ENCODE data around the gene DPP4.

Gene DPP4

GRCh38 chr2:162086904-162087303 lies 12.9 kb upstream of the DPP4 start:
- DNase-seq (ENCODE audit: low spot score) = no peak
- in situ Hi-C loops (cut with MboI; ENCODE audit: low sequenced_read_pairs, unreplicated experiment) = no loop called here
- TF ChIP-seq, protein P1, sequence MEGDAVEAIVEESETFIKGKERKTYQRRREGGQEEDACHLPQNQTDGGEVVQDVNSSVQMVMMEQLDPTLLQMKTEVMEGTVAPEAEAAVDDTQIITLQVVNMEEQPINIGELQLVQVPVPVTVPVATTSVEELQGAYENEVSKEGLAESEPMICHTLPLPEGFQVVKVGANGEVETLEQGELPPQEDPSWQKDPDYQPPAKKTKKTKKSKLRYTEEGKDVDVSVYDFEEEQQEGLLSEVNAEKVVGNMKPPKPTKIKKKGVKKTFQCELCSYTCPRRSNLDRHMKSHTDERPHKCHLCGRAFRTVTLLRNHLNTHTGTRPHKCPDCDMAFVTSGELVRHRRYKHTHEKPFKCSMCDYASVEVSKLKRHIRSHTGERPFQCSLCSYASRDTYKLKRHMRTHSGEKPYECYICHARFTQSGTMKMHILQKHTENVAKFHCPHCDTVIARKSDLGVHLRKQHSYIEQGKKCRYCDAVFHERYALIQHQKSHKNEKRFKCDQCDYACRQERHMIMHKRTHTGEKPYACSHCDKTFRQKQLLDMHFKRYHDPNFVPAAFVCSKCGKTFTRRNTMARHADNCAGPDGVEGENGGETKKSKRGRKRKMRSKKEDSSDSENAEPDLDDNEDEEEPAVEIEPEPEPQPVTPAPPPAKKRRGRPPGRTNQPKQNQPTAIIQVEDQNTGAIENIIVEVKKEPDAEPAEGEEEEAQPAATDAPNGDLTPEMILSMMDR (IDR thresholded peaks at IDR 0.05; ENCODE audit: borderline replicate concordance, control extremely low read depth, extremely low read depth, insufficient read depth, missing control alignments) = no peak

GRCh38 chr2:162085090-162085891 lies 11.3 kb upstream of the DPP4 start:
- in situ Hi-C loops (cut with MboI; ENCODE audit: low sequenced_read_pairs, unreplicated experiment) = no loop called here
- no peak for DNase-seq (ENCODE audit: low spot score)
- TF ChIP-seq, protein P1 (IDR thresholded peaks at IDR 0.05; ENCODE audit: borderline replicate concordance, control extremely low read depth, extremely low read depth, insufficient read depth, missing control alignments) = no peak

DNA sequence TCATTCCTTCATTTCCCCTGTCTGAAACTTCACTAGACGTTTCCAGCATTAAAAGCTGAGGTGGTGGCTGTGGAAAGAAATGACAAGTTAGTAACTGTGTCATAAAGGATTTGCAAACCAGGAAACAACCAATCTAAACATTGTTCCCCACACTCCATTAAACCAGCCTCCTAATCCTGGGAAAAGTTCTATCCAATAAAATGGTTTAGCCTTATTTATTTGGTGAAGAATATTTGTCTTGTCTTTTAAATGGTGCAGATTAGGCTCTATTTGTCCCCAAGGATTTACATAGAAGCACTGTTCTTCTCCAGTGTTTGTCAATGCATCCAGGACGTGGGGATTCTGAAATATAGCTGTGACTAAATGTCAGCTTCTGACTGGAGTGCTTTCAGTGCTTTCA lies 10.5 kb upstream of the DPP4 start:
- in situ Hi-C loops (cut with MboI; ENCODE audit: low sequenced_read_pairs, unreplicated experiment) = no loop called here
- no peak for DNase-seq (ENCODE audit: low spot score)
- TF ChIP-seq, protein P1 (IDR thresholded peaks at IDR 0.05; ENCODE audit: borderline replicate concordance, control extremely low read depth, extremely low read depth, insufficient read depth, missing control alignments) = no peak

DNA sequence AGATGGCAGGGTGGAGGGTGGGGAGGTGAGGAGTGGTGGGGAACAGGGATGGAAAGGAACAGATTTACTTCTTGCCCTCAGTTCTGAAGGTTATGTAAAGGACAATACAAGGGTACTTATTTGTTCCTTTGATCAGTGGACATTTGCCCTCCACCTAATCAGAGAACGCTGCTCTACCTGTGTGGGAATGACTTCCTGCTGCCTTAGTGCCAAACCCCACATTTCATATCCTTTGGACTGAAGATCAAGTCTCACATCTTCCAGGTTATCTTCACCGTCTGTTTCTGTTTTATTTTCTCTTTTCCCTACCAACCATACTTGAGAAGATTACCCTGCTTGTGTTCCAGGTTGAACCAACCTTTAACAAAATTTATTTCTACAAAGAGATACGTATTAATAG lies 8.7 kb upstream of the DPP4 start:
- in situ Hi-C loops (cut with MboI; ENCODE audit: low sequenced_read_pairs, unreplicated experiment) = no loop called here
- TF ChIP-seq, protein P1 (IDR thresholded peaks at IDR 0.05; ENCODE audit: borderline replicate concordance, control extremely low read depth, extremely low read depth, insufficient read depth, missing control alignments) = no peak
- DNase-seq (ENCODE audit: low spot score) = no peak

DNA sequence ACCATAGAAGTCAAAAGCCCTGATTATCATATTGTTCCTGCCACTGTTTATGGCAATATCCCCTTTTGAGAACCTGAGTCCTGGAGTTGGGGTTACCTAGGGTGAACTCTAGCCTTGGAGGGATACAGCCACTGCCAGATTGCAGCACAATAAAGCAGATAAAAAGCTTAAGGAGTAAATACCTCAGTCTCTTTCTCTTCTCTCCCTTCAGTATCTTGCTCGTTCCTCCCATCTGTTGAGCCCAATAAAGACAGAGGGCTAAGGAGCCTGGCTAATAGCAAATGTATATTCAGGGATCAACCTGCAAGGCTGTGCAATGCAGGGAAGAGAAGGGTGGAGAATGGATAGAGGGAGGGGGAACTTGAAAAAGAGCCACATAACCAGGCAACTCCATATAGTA lies 8.0 kb upstream of the DPP4 start:
- TF ChIP-seq, protein P1 (IDR thresholded peaks at IDR 0.05; ENCODE audit: borderline replicate concordance, control extremely low read depth, extremely low read depth, insufficient read depth, missing control alignments) = no peak
- in situ Hi-C loops (cut with MboI; ENCODE audit: low sequenced_read_pairs, unreplicated experiment) = no loop called here
- DNase-seq (ENCODE audit: low spot score) = no peak

DNA sequence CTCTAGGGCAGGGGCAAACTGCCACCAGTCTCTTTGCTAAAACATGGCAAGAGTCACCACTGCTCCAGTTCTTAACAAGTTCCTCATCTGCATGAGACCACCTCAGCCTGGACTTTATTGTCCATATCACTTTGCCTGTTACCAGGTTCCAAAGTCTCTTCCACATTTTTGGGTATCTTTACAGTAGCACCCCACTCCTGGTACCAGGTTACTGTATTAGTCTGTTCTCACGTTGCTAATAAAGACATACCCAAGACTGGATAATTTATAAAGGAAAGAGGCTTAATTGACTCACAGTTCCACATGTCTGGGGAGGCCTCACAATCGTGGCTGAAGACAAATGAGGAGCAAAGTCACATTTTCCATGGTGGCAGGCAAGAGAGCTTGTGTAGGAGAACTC lies 5.5 kb upstream of the DPP4 start:
- TF ChIP-seq, protein P1 (IDR thresholded peaks at IDR 0.05; ENCODE audit: borderline replicate concordance, control extremely low read depth, extremely low read depth, insufficient read depth, missing control alignments) = no peak
- in situ Hi-C loops (cut with MboI; ENCODE audit: low sequenced_read_pairs, unreplicated experiment) = no loop called here
- no peak for DNase-seq (ENCODE audit: low spot score)

All from GM13976 (cell line).